Measurements from ENCODE around the gene ELMO2. TPM values are rescaled to one million over a fixed set of nuclear protein-coding genes. Genes with fewer than 3 reads are reported as not detected.

Gene ELMO2
- total RNA-seq, 4 donors from 2014 or later: 13.5 to 30.0 (median 22.1) TPM

DNA sequence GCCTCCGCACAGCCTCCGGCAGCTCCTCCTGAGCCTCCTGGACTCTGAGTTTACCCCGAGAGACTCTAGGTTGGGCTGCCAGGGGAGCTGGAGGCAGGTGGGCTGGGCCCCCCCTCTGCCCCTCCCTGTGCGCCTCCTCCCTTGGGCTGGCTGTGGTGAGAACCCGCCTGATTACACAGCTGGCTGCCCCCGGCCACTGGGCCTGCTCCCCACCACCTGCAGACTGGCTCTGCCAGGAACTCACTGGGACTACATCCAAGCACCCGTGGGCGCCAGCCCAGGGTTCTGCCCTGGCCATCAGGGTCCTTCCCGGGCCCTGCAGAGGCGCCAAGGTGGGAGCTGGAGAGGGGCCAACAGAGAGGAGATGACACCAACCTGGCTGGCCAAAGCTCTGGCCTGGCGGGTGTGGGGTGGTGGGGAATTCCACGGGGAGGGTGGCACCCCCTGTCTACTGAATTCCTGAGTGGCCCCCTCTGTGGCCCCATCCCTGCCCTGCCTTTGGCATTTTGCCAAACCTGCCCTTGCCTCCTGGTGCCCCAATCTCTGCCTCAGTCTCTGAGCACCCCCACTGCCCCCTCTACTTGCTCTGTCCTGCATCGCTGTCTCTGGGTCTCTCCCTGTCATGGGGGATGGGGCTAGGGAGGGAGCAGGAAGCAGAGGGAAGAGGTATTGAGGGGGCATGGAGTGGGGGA lies 76.2 kb downstream of the ELMO2 start:
- no peak for DNase-seq
- H3K36me3 ChIP-seq: no peaks in the 10 kb centered on the region
- 64% methylated on average over 10 of the region's 13 CpGs; no CpG with 5 or more reads in 1 of the 2 donors for WGBS, 2 donors (ENCODE audit: low coverage in 1 of 2)
- in situ Hi-C loops (cut with MboI; ENCODE audit: low pct_ligation_motif_present in 1 of 4, low pct_unique_long_range_greater_than_20kb in 1 of 4, low sequenced_read_pairs in 3 of 4) (no loop called here), intact Hi-C loops (cut with DNase I; ENCODE audit: low total_unique reads) (no loop called here)
- no peaks in the 10 kb centered on the region for H3K9me3 ChIP-seq
- no peak overlapping the region for H3K4me3 ChIP-seq
- H3K4me1 ChIP-seq: peaks cover 0 to 9% (median 0%) of the 10 kb centered on the region in 4 donors
- H3K27ac ChIP-seq: no peak overlapping the region
- H3K27me3 ChIP-seq: peaks cover 81% of the 10 kb centered on the region
- TF ChIP-seq POLR2A (IDR thresholded peaks at IDR 0.05) (no peak), POLR2AphosphoS5 (IDR thresholded peaks at IDR 0.05) (no peak), EP300 (IDR thresholded peaks at IDR 0.05; ENCODE audit: low read depth) (no peak)
- TF ChIP-seq, protein P1, sequence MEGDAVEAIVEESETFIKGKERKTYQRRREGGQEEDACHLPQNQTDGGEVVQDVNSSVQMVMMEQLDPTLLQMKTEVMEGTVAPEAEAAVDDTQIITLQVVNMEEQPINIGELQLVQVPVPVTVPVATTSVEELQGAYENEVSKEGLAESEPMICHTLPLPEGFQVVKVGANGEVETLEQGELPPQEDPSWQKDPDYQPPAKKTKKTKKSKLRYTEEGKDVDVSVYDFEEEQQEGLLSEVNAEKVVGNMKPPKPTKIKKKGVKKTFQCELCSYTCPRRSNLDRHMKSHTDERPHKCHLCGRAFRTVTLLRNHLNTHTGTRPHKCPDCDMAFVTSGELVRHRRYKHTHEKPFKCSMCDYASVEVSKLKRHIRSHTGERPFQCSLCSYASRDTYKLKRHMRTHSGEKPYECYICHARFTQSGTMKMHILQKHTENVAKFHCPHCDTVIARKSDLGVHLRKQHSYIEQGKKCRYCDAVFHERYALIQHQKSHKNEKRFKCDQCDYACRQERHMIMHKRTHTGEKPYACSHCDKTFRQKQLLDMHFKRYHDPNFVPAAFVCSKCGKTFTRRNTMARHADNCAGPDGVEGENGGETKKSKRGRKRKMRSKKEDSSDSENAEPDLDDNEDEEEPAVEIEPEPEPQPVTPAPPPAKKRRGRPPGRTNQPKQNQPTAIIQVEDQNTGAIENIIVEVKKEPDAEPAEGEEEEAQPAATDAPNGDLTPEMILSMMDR (IDR thresholded peaks at IDR 0.05): no peak

DNA sequence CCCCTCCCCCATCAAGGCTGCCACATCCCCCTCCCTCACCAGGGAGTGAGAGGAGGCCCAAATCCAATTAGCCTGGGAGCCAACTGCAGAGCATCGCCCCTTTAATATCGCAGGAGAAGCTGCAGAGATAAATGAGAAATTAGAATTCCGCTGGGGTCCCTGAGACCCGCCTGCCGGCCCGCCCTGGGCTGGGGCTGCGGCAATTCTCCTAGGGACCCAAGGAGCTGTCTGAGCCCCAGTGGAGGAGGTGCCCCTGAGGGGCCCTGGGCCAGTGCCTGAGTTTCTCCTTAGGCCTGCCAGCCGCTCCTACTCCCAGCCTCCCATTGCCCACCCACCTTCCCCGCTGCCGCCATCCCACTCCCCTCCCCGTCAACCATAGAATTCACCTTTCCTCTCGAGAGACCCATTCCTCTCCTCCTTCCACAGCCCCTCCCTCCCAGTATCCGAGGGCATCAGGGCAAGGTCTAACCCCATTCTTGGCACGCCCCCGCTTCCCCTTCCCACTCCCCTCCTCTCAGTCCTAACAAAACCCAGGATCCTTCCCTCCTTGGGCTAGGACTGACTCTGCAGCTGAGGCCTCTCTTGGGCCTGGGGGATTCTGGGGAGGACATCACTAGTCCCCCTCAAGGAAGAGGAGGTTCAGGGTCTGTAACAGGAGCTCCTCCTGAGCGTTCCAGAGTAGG lies 78.1 kb downstream of the ELMO2 start:
- no peak overlapping the region for H3K4me3 ChIP-seq
- H3K27me3 ChIP-seq: peaks cover 79% of the 10 kb centered on the region
- peaks cover 0 to 9% (median 0%) of the 10 kb centered on the region in 4 donors for H3K4me1 ChIP-seq
- DNase-seq: no peak
- H3K9me3 ChIP-seq: no peaks in the 10 kb centered on the region
- intact Hi-C loops (cut with DNase I; ENCODE audit: low total_unique reads): no loop called here
- 50 to 70% methylated on average over 2 to 16 of the region's 16 CpGs for WGBS, 2 donors (ENCODE audit: low coverage in 1 of 2)
- in situ Hi-C loops (cut with MboI; ENCODE audit: low pct_ligation_motif_present in 1 of 4, low pct_unique_long_range_greater_than_20kb in 1 of 4, low sequenced_read_pairs in 3 of 4): no loop called here
- no peak overlapping the region for H3K27ac ChIP-seq
- H3K36me3 ChIP-seq: no peaks in the 10 kb centered on the region
- TF ChIP-seq POLR2AphosphoS5 (IDR thresholded peaks at IDR 0.05) (no peak), EP300 (IDR thresholded peaks at IDR 0.05; ENCODE audit: low read depth) (no peak), POLR2A (IDR thresholded peaks at IDR 0.05) (no peak)
- TF ChIP-seq, protein P1 (IDR thresholded peaks at IDR 0.05): no peak

DNA sequence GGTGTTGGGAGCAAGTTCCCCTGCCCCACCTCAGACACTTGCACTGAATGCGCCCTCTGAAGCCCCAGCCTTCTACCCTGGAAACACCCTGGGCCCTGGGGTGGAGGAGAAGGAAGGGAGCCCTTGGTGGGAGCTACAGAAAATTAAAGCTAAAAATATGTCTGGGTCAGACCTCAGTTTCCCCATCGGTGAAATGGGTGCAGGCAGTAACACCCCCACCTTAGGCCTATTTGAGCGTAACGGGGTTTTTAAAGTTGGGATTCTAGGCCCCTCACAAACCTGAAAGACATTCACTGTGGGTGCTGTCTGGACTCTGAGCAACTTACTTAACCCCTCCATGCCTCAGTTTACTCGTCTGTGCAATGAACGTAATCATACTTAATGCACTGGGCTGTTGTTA lies 78.9 kb downstream of the ELMO2 start:
- no peak overlapping the region for H3K4me3 ChIP-seq
- TF ChIP-seq, protein P1 (IDR thresholded peaks at IDR 0.05): no peak
- TF ChIP-seq POLR2AphosphoS5 (IDR thresholded peaks at IDR 0.05) (no peak), EP300 (IDR thresholded peaks at IDR 0.05; ENCODE audit: low read depth) (no peak), POLR2A (IDR thresholded peaks at IDR 0.05) (no peak)
- no peaks in the 10 kb centered on the region for H3K9me3 ChIP-seq
- intact Hi-C loops (cut with DNase I; ENCODE audit: low total_unique reads) (no loop called here), in situ Hi-C loops (cut with MboI; ENCODE audit: low pct_ligation_motif_present in 1 of 4, low pct_unique_long_range_greater_than_20kb in 1 of 4, low sequenced_read_pairs in 3 of 4) (no loop called here)
- 89 to 96% methylated on average over 4 to 6 of the region's 6 CpGs for WGBS, 2 donors (ENCODE audit: low coverage in 1 of 2)
- no peak for DNase-seq
- H3K27ac ChIP-seq: no peak overlapping the region
- peaks cover 79% of the 10 kb centered on the region for H3K27me3 ChIP-seq
- H3K4me1 ChIP-seq: peaks cover 0 to 9% (median 0%) of the 10 kb centered on the region in 4 donors
- no peaks in the 10 kb centered on the region for H3K36me3 ChIP-seq

- intact Hi-C loops (cut with DNase I; ENCODE audit: low total_unique reads) (no loop called here), in situ Hi-C loops (cut with MboI; ENCODE audit: low pct_ligation_motif_present in 1 of 4, low pct_unique_long_range_greater_than_20kb in 1 of 4, low sequenced_read_pairs in 3 of 4) (no loop called here)
- Histone ChIP-seq H3K27ac (no peak overlapping the region), H3K27me3 (peaks cover 74% of the 10 kb centered on the region), H3K4me1 (no peaks in the 10 kb centered on the region), H3K4me3 (no peak overlapping the region), H3K9me3 (no peaks in the 10 kb centered on the region), H3K36me3 (no peaks in the 10 kb centered on the region)
- 33% methylated on average over 1 of the region's 1 CpG; no CpG with 5 or more reads in 1 of the 2 donors for WGBS, 2 donors (ENCODE audit: low coverage in 1 of 2)
- DNase-seq: no peak
- TF ChIP-seq EP300 (IDR thresholded peaks at IDR 0.05; ENCODE audit: low read depth): no peak
- TF ChIP-seq POLR2AphosphoS5 (IDR thresholded peaks at IDR 0.05): no peak
- TF ChIP-seq, protein P1 (IDR thresholded peaks at IDR 0.05): no peak
These were observed 80.6 kb downstream of the ELMO2 start for GRCh38 chr20:46325789-46326188.

All from transverse colon (tissue), 4 donors.